A673 (cell line): Measurements from ENCODE around the gene ZNF124. TPM values are rescaled to one million over a fixed set of nuclear protein-coding genes. Genes with fewer than 3 reads are reported as not detected.

Experiments
- BruUV-seq: library from RNA; stranded (reverse); fragments of 400-500 nt; replicated peaks from 2 replicates; lab custom pipeline; 2021; lab: Mats Ljungman, UMichigan
- CTCF ChIA-PET: fragments of 300-600 bp; sonication (Branson Sonifier 250); formaldehyde crosslinking; loops from one replicate; lab custom pipeline; 2022; ENCODE audit warnings: antibody characterized with exemption; lab: Charles Lee
- POLR2A ChIA-PET: fragments of 300-600 bp; sonication (Branson Sonifier 250); formaldehyde crosslinking; loops from one replicate; lab custom pipeline; 2022; ENCODE audit warnings: antibody characterized with exemption; ENCODE audit not compliant: low non-redundant PET; lab: Charles Lee
- DNase-seq: peaks from one replicate; pipeline ENCODE4 v3.0.0-alpha.2; 2015; ENCODE audit warnings: low spot score
- H3K27ac ChIP-seq: fragments of 200-600 bp; sonication (generic); 2 replicates; pipeline ENCODE4 v1.5.1; 2016; ENCODE audit warnings: mixed run types, low read depth, mild to moderate bottlenecking, mixed read lengths, antibody characterized with exemption, low read length; ENCODE audit not compliant: poor library complexity, severe bottlenecking
- H3K27me3 ChIP-seq: fragments of 200-600 bp; sonication (generic); replicated peaks from 2 replicates; pipeline ENCODE4 v1.6.1; 2017; ENCODE audit warnings: mixed run types, low read depth, mild to moderate bottlenecking, mixed read lengths, antibody characterized with exemption, low read length; ENCODE audit not compliant: insufficient read depth, poor library complexity
- H3K36me3 ChIP-seq: fragments of 200-600 bp; sonication (generic); 2 replicates; pipeline ENCODE4 v1.6.1; 2016; ENCODE audit warnings: mixed run types, mild to moderate bottlenecking, mixed read lengths, antibody characterized with exemption, low read length; ENCODE audit not compliant: insufficient read depth, poor library complexity, severe bottlenecking
- H3K4me1 ChIP-seq: fragments of 200-600 bp; sonication (generic); 2 replicates; pipeline ENCODE4 v1.6.1; 2017; ENCODE audit warnings: mixed run types, mild to moderate bottlenecking, mixed read lengths, antibody characterized with exemption, low read length; ENCODE audit not compliant: insufficient read depth, poor library complexity, severe bottlenecking
- H3K4me3 ChIP-seq: fragments of 200-600 bp; sonication (generic); 2 replicates; pipeline ENCODE4 v1.5.1; 2016; ENCODE audit warnings: low read depth, mixed run types, mild to moderate bottlenecking, mixed read lengths, low read length; ENCODE audit not compliant: poor library complexity, severe bottlenecking
- H3K9me3 ChIP-seq: fragments of 200-600 bp; sonication (generic); 2 replicates; pipeline ENCODE4 v1.6.1; 2016; ENCODE audit warnings: mixed run types, low read depth, mild to moderate bottlenecking, mixed read lengths, antibody characterized with exemption, low read length; ENCODE audit not compliant: poor library complexity, severe bottlenecking
- EZH2 ChIP-seq: fragments of 200-600 bp; sonication (generic); IDR thresholded peaks from 2 replicates; pipeline ENCODE4 v1.6.1; 2017; ENCODE audit warnings: borderline replicate concordance, low read depth, mild to moderate bottlenecking, mixed read lengths, antibody characterized with exemption, low read length; ENCODE audit not compliant: poor library complexity, severe bottlenecking
- intact Hi-C: fragments of 100-400 bp; cut with micrococcal nuclease; formaldehyde crosslinking; loops from one replicate; pipeline ENCODE4 v1.10.0; 2022; ENCODE audit not compliant: unreplicated experiment
- total RNA-seq: library from RNA; stranded (reverse); gene quantifications from 2 replicates; pipeline ENCODE4 v1.2.3, GENCODE V29; 2021
- TF ChIP-seq, protein P1 (sequence below): fragments of 300-800, 200-600 bp; sonication (generic); conservative IDR thresholded peaks from 2 replicates; pipeline ENCODE4 v1.5.1; 2017; ENCODE audit warnings: low read depth, mild to moderate bottlenecking, antibody characterized with exemption, low read length, moderate library complexity, mixed read lengths

ZNF124 gene
- total RNA-seq, 1 experiment from 2014 or later, result 34.7 TPM

DNA sequence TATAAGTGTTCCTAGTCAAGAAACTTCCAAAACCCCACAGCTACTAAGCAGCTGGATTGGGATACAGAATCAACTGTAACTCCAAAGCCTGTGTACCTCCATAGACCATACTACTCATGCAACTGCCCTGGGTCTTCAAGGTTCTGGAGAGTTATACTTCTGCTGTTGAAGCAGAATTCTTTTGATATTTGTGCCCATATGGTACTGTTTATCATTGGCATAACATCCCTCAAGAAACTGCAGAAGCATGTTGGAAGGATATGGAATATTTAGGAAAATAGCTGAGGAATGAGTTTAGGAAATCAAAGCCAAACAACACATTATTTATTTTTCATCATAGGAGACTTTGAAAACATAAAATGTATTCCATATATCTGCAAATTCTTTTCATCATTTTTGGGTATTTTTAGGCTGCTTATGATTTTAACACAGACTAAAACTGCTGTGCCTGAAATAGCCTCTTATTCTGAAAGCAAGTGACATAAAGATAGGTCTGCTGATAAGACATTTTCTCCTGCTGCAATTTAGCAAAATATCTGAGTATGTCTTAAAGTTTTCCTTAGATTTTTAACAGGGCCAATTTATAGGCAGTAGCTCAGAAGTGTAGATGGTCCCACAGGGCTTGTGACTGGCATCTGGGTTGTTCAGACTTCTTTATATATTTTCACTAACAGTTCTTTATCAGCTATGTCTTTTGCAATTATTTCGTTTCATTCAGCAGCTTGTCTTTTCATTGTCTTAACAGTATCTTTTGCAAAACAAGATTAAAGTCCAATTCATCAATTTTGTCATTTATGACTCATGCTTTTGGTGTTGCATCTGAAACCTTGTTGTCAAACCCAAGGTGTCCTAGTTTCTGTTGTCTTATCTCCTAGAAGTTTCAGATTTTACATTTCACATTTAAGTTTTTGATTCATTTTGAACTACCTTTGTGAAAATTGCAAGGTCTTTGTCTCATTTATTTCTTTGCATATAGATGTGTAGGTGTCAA lies 41.1 kb upstream of the ZNF124 start:
- Histone ChIP-seq H3K4me1 (no peaks in the 10 kb centered on the region), H3K36me3 (no peaks in the 10 kb centered on the region), H3K4me3 (no peak overlapping the region), H3K27me3 (peaks cover 34% of the 10 kb centered on the region), H3K9me3 (no peaks in the 10 kb centered on the region), H3K27ac (no peak overlapping the region)
- intact Hi-C loops, result no loop called here
- no TSS peak for BruUV-seq
- ChIA-PET POLR2A (no interaction called here), CTCF (interaction anchor here (0.6 kb wide), 1 partner anchor 65 kb away, joined by 9 read pairs; no protein-coding TSS in a partner anchor)
- no peak for DNase-seq
- no peak for TF ChIP-seq EZH2
- TF ChIP-seq, protein P1, sequence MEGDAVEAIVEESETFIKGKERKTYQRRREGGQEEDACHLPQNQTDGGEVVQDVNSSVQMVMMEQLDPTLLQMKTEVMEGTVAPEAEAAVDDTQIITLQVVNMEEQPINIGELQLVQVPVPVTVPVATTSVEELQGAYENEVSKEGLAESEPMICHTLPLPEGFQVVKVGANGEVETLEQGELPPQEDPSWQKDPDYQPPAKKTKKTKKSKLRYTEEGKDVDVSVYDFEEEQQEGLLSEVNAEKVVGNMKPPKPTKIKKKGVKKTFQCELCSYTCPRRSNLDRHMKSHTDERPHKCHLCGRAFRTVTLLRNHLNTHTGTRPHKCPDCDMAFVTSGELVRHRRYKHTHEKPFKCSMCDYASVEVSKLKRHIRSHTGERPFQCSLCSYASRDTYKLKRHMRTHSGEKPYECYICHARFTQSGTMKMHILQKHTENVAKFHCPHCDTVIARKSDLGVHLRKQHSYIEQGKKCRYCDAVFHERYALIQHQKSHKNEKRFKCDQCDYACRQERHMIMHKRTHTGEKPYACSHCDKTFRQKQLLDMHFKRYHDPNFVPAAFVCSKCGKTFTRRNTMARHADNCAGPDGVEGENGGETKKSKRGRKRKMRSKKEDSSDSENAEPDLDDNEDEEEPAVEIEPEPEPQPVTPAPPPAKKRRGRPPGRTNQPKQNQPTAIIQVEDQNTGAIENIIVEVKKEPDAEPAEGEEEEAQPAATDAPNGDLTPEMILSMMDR, result no peak

DNA sequence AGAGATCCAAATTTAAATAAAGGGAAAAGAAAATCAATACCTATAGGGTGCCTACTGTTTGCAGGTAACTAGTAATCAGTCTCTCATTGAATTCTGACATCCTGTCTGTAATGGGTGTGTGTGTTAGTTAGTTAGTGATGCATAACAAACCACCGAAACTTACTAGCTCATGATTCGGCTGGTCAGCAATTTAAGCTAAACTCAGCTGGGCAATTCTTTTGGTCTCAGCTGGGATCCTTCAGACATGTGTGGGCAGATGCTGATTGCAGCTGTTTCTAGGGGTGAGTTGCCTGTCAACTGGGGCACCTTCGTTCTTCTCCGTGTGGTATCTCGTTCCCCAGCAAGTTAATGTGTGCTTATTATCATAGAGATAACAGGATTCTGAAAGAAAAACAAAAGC lies 40.2 kb upstream of the ZNF124 start:
- TF ChIP-seq, protein P1, result no peak
- TF ChIP-seq EZH2, result no peak
- BruUV-seq, result no TSS peak
- intact Hi-C loops, result no loop called here
- CTCF ChIA-PET, result interaction anchor here (0.5 kb wide), 1 partner anchor 115 kb away, joined by 3 read pairs; no protein-coding TSS in a partner anchor
- no peak overlapping the region for H3K27ac ChIP-seq
- POLR2A ChIA-PET, result no interaction called here
- H3K4me3 ChIP-seq, result no peak overlapping the region
- no peaks in the 10 kb centered on the region for H3K9me3 ChIP-seq
- H3K27me3 ChIP-seq, result peaks cover 28% of the 10 kb centered on the region
- DNase-seq, result no peak
- H3K36me3 ChIP-seq, result no peaks in the 10 kb centered on the region
- H3K4me1 ChIP-seq, result no peaks in the 10 kb centered on the region

DNA sequence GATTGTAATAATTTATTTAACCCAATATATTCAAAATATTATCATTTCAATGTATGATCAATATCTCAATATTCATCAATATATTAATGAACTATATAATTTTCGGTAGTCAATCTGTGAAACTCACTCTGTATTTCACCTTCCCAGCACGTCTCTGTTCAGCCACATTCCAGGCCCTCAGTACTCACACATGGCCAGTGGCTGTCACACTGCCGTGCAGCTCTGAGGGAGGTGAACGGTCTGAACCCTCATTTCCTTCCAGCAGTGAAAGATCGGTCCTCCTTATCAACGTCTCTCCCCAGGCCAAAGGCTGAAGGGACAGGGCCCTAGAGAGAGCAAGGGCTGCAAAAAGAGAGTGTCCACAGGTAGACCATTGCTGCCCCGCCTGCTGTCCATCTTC lies 39.5 kb upstream of the ZNF124 start:
- ChIA-PET POLR2A (no interaction called here), CTCF (no interaction called here)
- BruUV-seq, result no TSS peak
- TF ChIP-seq, protein P1, result no peak
- no peak for TF ChIP-seq EZH2
- intact Hi-C loops, result no loop called here
- H3K36me3 ChIP-seq, result no peaks in the 10 kb centered on the region
- H3K4me3 ChIP-seq, result no peak overlapping the region
- H3K9me3 ChIP-seq, result no peaks in the 10 kb centered on the region
- H3K27me3 ChIP-seq, result peaks cover 22% of the 10 kb centered on the region
- no peak overlapping the region for H3K27ac ChIP-seq
- no peak for DNase-seq
- no peaks in the 10 kb centered on the region for H3K4me1 ChIP-seq
